ENCODE data around the gene SPAG16.
A peak's percentile ranks its signal among the peaks of the same experiment; 100 is the strongest.

SPAG16 gene

DNA sequence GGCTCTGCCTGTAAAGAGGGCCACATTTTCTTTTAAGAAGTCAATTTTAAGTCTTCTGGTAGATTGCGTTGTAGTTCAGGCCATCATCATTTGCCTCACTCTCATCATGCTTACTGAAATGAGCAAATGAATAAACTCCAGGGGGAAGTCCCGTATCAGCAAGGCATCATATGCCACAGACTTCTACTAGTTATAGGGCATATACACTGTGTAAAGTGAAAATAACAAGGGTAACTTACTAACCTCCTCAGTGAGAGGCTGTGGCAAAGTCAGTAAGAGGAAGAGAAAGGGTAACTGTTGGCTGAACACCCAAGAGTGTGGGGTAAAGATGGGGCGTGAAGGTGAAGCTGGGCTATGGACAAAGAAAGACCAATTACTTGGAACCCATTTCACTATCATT is 456.2 kb downstream of the SPAG16 start:
- Histone ChIP-seq H3K36me3 (replicated peaks) (no peaks in the 10 kb centered on the region), H3K27me3 (ENCODE audit: low read depth) (no peaks in the 10 kb centered on the region), H3K4me3 (no peak overlapping the region), H3K4me1 (no peaks in the 10 kb centered on the region; the same call in 1 of the 2 replicates), H3K9me3 (no peaks in the 10 kb centered on the region)
- in situ Hi-C loops (cut with MboI; ENCODE audit: low sequenced_read_pairs): no loop called here
- DNase-seq (ENCODE audit: low spot score in 2 of 2): no peak

GRCh38 chr2:213751446-213751845 is 467.2 kb downstream of the SPAG16 start:
- Histone ChIP-seq H3K4me3 (no peak overlapping the region), H3K9me3 (no peaks in the 10 kb centered on the region), H3K36me3 (replicated peaks) (no peaks in the 10 kb centered on the region), H3K4me1 (peaks cover 2% of the 10 kb centered on the region), H3K27me3 (ENCODE audit: low read depth) (no peaks in the 10 kb centered on the region)
- in situ Hi-C loops (cut with MboI; ENCODE audit: low sequenced_read_pairs): no loop called here
- no peak for DNase-seq (ENCODE audit: low spot score in 2 of 2)

DNA sequence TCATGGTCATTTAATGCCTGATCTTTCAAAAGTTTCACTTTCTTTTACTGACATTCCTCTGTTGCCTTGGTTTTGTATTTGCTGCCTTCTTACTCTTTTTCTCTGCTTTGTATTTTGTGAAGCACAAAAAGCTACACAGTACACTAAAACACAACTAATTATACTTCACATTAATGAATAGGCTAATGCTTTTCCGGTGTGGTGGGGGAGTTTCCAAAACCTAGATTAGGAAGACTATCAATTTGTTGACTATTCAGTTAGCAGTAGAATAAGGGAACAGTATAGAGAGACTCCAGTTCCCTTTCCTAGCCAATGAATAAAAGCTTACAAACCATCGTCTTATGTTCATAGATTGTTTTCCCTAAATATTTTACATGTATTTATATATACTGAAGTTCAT is 468.3 kb downstream of the SPAG16 start:
- peaks cover 7% of the 10 kb centered on the region for H3K4me1 ChIP-seq
- H3K4me3 ChIP-seq: no peak overlapping the region
- H3K9me3 ChIP-seq: no peaks in the 10 kb centered on the region
- in situ Hi-C loops (cut with MboI; ENCODE audit: low sequenced_read_pairs): no loop called here
- no peaks in the 10 kb centered on the region for H3K27me3 ChIP-seq (ENCODE audit: low read depth)
- H3K36me3 ChIP-seq (replicated peaks): no peaks in the 10 kb centered on the region
- no peak for DNase-seq (ENCODE audit: low spot score in 2 of 2)

GRCh38 chr2:213757525-213757924 is 473.3 kb downstream of the SPAG16 start:
- Histone ChIP-seq H3K4me3 (no peak overlapping the region), H3K27me3 (ENCODE audit: low read depth) (no peaks in the 10 kb centered on the region), H3K4me1 (peaks cover 7% of the 10 kb centered on the region), H3K9me3 (no peaks in the 10 kb centered on the region; the same call in 1 of the 2 replicates), H3K36me3 (replicated peaks) (no peaks in the 10 kb centered on the region)
- in situ Hi-C loops (cut with MboI; ENCODE audit: low sequenced_read_pairs): no loop called here
- DNase-seq (ENCODE audit: low spot score in 2 of 2): no peak

DNA sequence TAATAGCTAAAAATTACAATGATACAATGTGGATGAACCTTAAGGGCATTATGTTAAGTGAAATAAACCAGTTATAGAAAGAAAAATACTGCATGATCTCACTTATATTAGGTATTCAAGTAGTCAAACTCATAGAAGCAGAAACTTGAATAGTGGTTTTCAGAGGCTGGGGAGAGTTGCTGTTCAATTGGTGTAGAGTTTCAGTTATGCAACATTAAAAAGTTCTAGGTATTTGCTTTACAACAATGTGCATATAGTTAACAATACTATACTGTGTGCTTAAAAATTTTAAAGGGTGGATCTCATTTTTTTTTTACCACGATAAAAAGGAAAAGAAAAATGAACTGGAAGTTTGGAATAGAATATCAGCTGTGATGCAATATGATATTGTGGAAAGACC is 479.1 kb downstream of the SPAG16 start:
- in situ Hi-C loops (cut with MboI; ENCODE audit: low sequenced_read_pairs): no loop called here
- DNase-seq (ENCODE audit: low spot score in 2 of 2): no peak
- Histone ChIP-seq H3K36me3 (replicated peaks) (no peaks in the 10 kb centered on the region), H3K4me3 (no peak overlapping the region), H3K27me3 (ENCODE audit: low read depth) (no peaks in the 10 kb centered on the region), H3K9me3 (no peaks in the 10 kb centered on the region; the same call in 1 of the 2 replicates), H3K4me1 (no peaks in the 10 kb centered on the region)

- Histone ChIP-seq H3K4me1 (no peaks in the 10 kb centered on the region), H3K4me3 (no peak overlapping the region), H3K36me3 (replicated peaks) (no peaks in the 10 kb centered on the region), H3K9me3 (no peaks in the 10 kb centered on the region), H3K27me3 (ENCODE audit: low read depth) (no peaks in the 10 kb centered on the region)
- in situ Hi-C loops (cut with MboI; ENCODE audit: low sequenced_read_pairs): no loop called here
- no peak for DNase-seq (ENCODE audit: low spot score in 2 of 2)
These were observed 479.7 kb downstream of the SPAG16 start for GRCh38 chr2:213763963-213764362.

DNA sequence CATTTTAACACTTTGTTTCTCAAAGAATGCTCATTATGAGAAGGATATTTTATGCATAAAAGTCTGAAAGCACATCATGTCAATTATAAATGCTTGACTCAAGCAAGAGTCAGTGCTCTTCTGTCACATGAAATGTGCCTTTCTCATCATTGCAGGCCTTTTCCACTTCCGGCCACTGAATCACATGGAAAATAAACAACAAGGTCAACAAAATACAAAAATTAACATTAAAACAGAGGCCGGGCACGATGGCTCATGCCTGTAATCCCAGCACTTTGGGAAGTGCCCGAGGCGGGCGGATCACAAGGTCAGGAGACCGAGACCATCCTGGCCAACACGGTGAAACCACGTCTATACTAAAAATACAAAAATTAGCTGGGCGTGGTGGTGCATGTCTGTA is 480.6 kb downstream of the SPAG16 start:
- no peak for DNase-seq (ENCODE audit: low spot score in 2 of 2)
- no peaks in the 10 kb centered on the region for H3K27me3 ChIP-seq (ENCODE audit: low read depth)
- H3K36me3 ChIP-seq (replicated peaks): no peaks in the 10 kb centered on the region
- H3K9me3 ChIP-seq: no peaks in the 10 kb centered on the region
- H3K4me1 ChIP-seq: no peaks in the 10 kb centered on the region
- H3K4me3 ChIP-seq: no peak overlapping the region
- in situ Hi-C loops (cut with MboI; ENCODE audit: low sequenced_read_pairs): no loop called here

DNA sequence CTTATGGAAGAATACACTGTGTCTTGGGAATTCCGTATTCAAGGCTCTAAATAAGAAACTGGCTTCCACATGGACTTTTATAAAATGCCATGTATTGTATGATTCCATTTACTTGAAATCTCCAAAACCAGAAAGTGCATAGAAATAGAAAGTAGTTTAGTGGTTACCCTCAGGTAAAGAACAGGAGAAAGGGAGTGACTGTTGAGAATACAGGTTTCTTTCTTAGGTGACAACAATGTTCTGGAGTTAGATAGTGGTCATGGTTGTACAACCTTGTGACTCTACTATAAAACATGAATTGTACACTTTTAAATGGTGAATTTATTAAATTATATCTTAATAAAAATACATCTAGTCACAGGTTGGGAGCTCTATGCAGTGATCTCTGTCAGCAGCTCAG is 481.8 kb downstream of the SPAG16 start:
- in situ Hi-C loops (cut with MboI; ENCODE audit: low sequenced_read_pairs): no loop called here
- Histone ChIP-seq H3K9me3 (no peaks in the 10 kb centered on the region), H3K27me3 (ENCODE audit: low read depth) (no peaks in the 10 kb centered on the region), H3K4me3 (no peak overlapping the region), H3K4me1 (no peaks in the 10 kb centered on the region), H3K36me3 (replicated peaks) (no peaks in the 10 kb centered on the region)
- DNase-seq (ENCODE audit: low spot score in 2 of 2): no peak

DNA sequence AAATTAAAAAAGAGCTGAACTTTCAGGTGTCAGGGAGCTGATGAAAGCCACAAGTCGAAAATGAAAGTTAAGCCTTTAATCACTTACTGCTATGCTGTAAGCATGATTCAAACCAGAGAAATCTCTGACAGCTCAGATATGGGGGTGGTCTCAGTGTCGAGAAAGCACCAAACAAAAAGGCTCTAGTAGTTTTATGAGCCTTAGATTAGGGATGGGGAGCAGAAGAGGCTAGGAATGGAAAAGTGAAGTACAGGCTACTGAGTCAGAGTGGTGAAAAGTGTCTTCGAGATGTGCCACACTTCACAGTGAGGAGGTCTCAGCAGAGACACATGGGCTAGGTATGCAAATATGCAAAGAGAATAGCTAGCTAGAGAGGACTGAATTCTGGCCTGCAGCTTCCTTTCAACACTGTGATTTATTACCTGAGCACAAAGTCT is 482.2 kb downstream of the SPAG16 start:
- Histone ChIP-seq H3K9me3 (no peaks in the 10 kb centered on the region), H3K4me3 (no peak overlapping the region), H3K4me1 (no peaks in the 10 kb centered on the region), H3K36me3 (replicated peaks) (no peaks in the 10 kb centered on the region), H3K27me3 (ENCODE audit: low read depth) (no peaks in the 10 kb centered on the region)
- DNase-seq (ENCODE audit: low spot score in 2 of 2): no peak
- in situ Hi-C loops (cut with MboI; ENCODE audit: low sequenced_read_pairs): no loop called here

- no peaks in the 10 kb centered on the region for H3K36me3 ChIP-seq (replicated peaks)
- in situ Hi-C loops (cut with MboI; ENCODE audit: low sequenced_read_pairs): no loop called here
- no peak overlapping the region for H3K4me3 ChIP-seq
- peaks cover 8% of the 10 kb centered on the region for H3K4me1 ChIP-seq
- DNase-seq (ENCODE audit: low spot score in 2 of 2): no peak
- H3K27me3 ChIP-seq (ENCODE audit: low read depth): no peaks in the 10 kb centered on the region
- H3K9me3 ChIP-seq: no peaks in the 10 kb centered on the region
These were observed 503.6 kb downstream of the SPAG16 start for GRCh38 chr2:213787869-213788268.

DNA sequence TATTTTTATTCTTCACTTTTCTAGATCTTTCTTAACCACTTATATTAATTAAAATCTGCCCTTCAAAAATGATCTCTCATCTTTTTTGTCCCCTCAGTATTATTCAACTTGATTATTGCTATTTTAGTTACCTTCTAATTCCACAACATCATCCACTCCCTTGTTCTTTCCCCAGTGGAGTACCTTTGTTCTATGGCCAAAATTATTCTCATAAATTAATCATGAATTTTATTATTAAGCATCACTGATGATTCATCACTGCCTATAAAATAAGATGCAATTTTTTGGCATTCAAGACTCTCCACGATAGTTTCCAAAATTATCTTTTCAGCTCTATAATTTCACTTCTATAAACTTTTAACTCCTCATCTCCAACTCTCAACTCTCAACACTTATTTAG is 505.7 kb downstream of the SPAG16 start:
- in situ Hi-C loops (cut with MboI; ENCODE audit: low sequenced_read_pairs): no loop called here
- Histone ChIP-seq H3K36me3 (replicated peaks) (no peaks in the 10 kb centered on the region), H3K4me3 (no peak overlapping the region), H3K9me3 (no peaks in the 10 kb centered on the region), H3K27me3 (ENCODE audit: low read depth) (no peaks in the 10 kb centered on the region), H3K4me1 (peaks cover 8% of the 10 kb centered on the region)
- no peak for DNase-seq (ENCODE audit: low spot score in 2 of 2)

DNA sequence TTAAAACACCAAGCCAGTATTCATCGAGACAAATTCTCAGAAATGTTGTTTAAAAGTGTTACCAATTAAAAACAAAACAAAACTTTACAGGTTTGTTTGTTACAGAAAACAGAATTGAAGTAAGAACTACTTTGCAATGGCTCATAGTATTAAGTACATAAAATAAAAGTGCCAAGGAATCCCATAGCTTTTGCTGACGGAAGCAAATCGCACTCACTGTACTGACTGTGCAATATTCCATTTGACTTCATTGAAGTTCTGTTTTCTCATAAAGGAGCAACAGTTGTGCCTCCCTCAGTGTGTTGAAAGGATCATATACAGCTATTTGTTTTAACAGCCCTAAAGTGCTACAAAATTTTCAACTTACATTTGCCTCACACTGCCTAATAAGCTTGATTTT is 507.8 kb downstream of the SPAG16 start:
- Histone ChIP-seq H3K36me3 (replicated peaks) (no peaks in the 10 kb centered on the region), H3K9me3 (no peaks in the 10 kb centered on the region), H3K27me3 (ENCODE audit: low read depth) (no peaks in the 10 kb centered on the region), H3K4me1 (peaks cover 8% of the 10 kb centered on the region), H3K4me3 (no peak overlapping the region)
- in situ Hi-C loops (cut with MboI; ENCODE audit: low sequenced_read_pairs): no loop called here
- no peak for DNase-seq (ENCODE audit: low spot score in 2 of 2)

DNA sequence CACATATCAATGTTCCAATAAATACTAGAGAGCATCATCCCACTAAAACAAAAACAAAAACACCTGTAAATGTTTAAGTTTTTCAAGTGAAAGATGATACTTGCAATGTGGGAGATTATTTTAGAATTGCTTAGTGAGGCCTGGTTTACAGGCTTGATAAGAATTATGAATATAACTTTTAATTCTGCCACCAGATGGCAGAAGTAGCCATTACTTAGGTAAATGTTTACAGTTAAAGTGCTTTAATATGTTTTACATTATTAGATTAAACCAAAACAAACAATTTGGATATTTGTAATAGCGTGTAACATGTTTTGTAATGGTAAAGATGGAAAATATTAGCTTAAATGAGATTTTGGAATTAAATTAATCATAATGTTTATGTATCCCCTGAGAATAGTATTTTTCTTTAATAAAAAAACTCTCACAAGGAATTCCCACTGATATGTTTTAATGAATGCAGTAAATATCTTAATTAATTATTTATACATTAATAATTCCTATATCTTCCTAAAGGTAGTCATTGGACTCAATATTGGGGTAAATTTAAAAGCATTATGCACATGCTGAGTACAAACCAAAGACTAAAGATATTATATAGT is 522.0 kb downstream of the SPAG16 start:
- Histone ChIP-seq H3K27me3 (ENCODE audit: low read depth) (no peaks in the 10 kb centered on the region), H3K36me3 (replicated peaks) (no peaks in the 10 kb centered on the region), H3K9me3 (no peaks in the 10 kb centered on the region), H3K4me1 (no peaks in the 10 kb centered on the region), H3K4me3 (no peak overlapping the region)
- peak in 1 of 2 experiments; percentile 30 for DNase-seq (ENCODE audit: low spot score in 2 of 2)
- in situ Hi-C loops (cut with MboI; ENCODE audit: low sequenced_read_pairs): no loop called here

GRCh38 chr2:213816583-213816982 is 532.3 kb downstream of the SPAG16 start:
- DNase-seq (ENCODE audit: low spot score in 2 of 2): no peak
- no peaks in the 10 kb centered on the region for H3K36me3 ChIP-seq (replicated peaks)
- H3K4me3 ChIP-seq: no peak overlapping the region
- H3K4me1 ChIP-seq: no peaks in the 10 kb centered on the region
- H3K27me3 ChIP-seq (ENCODE audit: low read depth): no peaks in the 10 kb centered on the region
- no peaks in the 10 kb centered on the region for H3K9me3 ChIP-seq
- in situ Hi-C loops (cut with MboI; ENCODE audit: low sequenced_read_pairs): no loop called here

DNA sequence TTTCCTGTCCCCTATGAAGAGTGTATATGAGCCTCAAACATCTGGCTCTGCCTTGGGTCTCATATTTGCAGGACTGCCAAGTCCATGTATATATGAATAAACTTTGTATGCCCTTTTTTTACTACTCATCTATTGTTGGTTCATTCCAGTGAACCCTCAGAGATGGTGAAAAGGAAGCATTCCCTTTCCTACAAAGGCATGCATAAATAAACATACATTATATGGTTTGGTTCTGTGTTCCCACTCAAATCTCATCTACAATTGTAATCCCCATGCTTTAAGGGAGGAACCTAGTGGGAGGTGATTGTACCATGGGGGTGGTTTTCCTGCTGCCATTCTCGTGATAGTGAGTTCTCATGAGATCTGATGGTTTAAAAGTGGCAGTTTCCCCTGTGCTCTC is 534.2 kb downstream of the SPAG16 start:
- no peak for DNase-seq (ENCODE audit: low spot score in 2 of 2)

More for the DNA sequence above, 534.2 kb downstream of the SPAG16 start:
- H3K9me3 ChIP-seq: no peaks in the 10 kb centered on the region
- H3K4me3 ChIP-seq: no peak overlapping the region
- H3K27me3 ChIP-seq (ENCODE audit: low read depth): no peaks in the 10 kb centered on the region
- no peaks in the 10 kb centered on the region for H3K4me1 ChIP-seq
- in situ Hi-C loops (cut with MboI; ENCODE audit: low sequenced_read_pairs): no loop called here
- H3K36me3 ChIP-seq (replicated peaks): no peaks in the 10 kb centered on the region
